GM21390 (cell line): ENCODE data around the gene GNE.
A peak's percentile ranks its signal among the peaks of the same experiment; 100 is the strongest.
"Not testable (repeated sequence)": the region's sequence is repeated elsewhere in the genome, so short reads cannot be mapped to it uniquely, and the experiment has no call there.

Experiments
- ATAC-seq: cut with Tn5 transposase; IDR thresholded peaks from one replicate; pipeline ENCODE4 v1.9.1; 2021; ENCODE audit not compliant: unreplicated experiment

GNE gene, protein sequence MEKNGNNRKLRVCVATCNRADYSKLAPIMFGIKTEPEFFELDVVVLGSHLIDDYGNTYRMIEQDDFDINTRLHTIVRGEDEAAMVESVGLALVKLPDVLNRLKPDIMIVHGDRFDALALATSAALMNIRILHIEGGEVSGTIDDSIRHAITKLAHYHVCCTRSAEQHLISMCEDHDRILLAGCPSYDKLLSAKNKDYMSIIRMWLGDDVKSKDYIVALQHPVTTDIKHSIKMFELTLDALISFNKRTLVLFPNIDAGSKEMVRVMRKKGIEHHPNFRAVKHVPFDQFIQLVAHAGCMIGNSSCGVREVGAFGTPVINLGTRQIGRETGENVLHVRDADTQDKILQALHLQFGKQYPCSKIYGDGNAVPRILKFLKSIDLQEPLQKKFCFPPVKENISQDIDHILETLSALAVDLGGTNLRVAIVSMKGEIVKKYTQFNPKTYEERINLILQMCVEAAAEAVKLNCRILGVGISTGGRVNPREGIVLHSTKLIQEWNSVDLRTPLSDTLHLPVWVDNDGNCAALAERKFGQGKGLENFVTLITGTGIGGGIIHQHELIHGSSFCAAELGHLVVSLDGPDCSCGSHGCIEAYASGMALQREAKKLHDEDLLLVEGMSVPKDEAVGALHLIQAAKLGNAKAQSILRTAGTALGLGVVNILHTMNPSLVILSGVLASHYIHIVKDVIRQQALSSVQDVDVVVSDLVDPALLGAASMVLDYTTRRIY

DNA sequence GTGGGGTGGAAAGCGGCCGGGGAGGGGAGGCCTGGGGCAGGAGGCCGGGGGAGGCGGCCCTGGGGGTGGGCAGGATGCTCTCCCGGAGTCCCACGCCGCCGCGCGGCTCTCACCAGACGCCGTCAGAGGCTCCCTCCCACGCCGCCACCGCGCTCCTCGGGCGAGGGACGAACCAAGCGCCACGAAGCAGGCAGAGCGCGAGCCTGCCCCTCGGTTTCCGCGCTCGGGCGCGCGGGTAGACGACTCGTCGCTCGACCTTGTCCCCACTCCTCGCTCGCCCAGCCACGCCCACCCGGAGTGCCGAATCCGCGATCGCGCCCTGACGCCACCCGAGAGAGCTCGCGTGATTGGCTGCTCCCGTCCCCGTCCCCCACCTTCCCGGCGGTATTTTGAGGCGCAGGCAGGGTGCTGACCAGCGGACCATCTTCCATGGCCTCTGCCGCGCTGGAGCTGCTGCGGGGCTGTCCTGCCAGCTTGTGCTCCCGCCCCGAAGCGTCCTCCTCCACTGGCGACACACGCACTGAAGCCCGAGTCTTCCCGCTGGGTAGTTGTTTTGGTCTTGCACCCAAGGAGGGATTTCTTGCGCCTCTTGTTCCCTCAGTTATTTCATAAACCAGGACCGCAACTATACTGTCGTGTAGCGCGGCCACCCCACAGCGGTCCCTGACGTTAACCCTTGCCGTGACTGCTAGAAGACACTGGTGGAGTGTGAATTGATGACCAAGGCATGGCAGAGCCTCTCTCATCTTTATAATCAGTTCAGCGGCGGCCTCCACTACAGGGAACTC is at the start of gene GNE:
TSS of gene GNE (minus strand) at position 241 of the 788 bp plus-strand sequence. CDS start 9,093 bp downstream, outside the sequence.
- ATAC-seq, result peak; percentile 90

- no peak for ATAC-seq
Measured at GRCh38 chr9:36306471-36307306, 48.4 kb upstream of the GNE start.

GRCh38 chr9:36304366-36304765 is 46.1 kb upstream of the GNE start:
- not testable (repeated sequence) for ATAC-seq

- no peak for ATAC-seq
Measured at GRCh38 chr9:36301227-36301626, 43.0 kb upstream of the GNE start.

DNA sequence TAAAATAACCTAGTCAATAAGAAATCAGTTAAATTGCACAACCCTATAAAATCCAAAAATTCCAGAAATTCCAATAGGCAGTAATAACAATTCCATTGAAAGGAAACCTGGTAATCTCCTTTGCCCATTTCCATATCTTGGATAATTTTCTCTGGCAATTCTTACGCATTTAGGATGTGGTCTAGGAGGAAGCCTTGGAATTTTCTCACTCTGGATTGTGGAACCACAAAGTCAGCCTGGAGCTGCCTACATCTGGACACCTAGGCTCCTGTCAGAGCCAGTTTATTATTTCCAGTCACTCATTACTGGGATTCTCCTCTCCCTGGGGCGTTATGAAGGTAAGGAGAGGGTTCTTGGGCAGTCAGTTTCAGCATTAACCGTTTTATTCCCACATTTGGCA is 40.3 kb upstream of the GNE start:
- no peak for ATAC-seq

GRCh38 chr9:36297798-36298197 is 39.5 kb upstream of the GNE start:
- no peak for ATAC-seq

DNA sequence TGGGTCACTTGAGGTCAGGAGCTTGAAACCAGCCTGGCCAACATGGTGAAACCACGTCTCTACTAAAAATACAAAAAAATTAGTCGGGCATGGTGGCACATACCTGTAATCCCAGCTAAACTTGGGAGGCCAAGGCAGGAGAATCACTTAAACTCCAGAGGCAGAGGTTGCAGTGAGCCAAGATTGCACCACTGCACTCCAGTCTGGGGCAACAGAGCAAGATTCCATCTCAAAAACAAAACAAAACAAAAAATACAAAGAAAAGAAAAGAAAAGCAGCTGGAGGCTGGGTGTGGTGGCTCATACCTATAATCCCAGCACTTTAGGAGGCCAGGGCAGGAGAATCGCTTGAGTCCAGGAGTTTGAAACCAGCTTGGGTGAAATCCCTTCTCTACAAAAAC is 36.7 kb upstream of the GNE start:
- ATAC-seq, result not testable (repeated sequence)

- ATAC-seq, result no peak
Measured at GRCh38 chr9:36293918-36294317, 35.7 kb upstream of the GNE start.

DNA sequence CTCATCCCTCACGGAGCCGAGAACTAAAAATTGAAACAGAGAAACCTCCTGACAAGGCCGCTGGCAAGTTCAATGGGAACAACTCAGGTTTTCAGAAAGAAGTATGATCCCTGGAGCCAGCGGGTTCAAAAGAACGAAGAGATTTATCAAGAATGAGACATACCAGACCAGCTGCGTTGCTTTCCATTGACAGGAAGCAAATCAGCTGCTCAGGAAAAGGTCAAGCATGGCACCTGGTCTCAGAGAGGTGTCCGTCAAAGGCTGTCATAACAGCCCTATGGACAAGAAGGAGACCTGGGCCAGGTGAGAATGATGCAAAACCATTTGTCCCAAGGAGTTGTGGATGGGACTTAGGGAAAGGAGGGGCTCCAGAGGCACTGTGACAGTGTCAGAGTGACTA is 34.9 kb upstream of the GNE start:
- ATAC-seq, result no peak

GRCh38 chr9:36292641-36293040 is 34.4 kb upstream of the GNE start:
- no peak for ATAC-seq

DNA sequence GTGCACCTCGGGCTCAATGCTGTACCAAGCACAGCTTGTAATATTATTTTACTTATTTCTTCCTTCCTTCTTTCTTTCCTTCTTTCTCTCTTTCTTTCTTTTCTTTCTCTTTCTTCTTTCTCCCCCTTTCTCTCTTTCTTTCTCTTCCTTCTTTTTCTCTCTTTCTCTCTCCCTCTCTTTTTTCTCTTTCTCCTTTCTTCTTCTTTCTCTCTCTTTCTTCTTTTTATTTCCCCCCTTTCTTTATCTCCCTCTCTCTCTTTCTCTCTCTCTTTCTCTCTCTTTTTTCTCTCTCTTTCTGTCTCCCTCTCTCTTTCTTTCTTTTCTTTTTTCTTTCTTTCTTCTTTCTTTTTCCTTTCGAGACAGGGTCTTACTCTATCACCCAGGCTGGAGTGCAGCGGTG is 32.7 kb upstream of the GNE start:
- ATAC-seq, result no peak

- ATAC-seq, result no peak
Measured at GRCh38 chr9:36289836-36290435, 31.7 kb upstream of the GNE start.

DNA sequence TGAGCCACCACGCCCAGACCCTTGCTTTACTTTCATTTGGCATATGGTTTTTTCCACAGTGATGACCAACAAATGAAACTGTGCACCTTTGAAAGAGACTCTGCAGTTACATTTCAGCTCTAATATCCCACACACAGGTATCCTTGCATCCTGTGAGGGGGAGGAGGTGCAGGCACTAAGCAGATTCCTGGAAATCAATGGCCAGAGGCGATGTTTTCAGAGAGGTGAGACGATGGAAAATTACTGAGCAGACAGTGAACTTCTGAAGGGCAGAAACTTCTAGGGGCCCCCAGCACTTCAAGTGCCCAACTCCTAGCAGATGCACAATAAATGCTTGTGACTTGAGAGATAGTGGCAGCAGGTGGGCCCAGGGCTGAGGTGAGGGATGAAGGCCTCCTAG is 29.8 kb upstream of the GNE start:
- ATAC-seq, result no peak

- ATAC-seq, result no peak
Measured at GRCh38 chr9:36286388-36286787, 28.1 kb upstream of the GNE start.

DNA sequence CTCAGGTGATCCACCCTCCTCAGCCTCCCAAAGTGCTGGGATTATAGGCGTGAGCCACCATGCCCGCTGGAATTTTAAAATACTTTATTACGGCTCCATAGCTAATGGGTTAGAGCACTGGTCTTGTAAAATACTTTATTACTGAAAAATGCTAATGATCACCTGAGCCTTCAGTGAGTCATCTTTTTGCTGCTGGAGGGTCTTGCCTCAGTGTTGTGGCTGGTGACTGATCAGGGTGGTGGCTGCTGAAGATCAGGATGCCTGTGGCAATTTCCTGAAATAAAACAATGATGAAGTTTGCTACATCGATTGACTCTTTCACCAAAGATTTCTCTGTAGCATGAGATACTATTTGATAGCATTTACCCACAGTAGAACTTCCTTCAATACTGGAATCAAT is 26.0 kb upstream of the GNE start:
- no peak for ATAC-seq

DNA sequence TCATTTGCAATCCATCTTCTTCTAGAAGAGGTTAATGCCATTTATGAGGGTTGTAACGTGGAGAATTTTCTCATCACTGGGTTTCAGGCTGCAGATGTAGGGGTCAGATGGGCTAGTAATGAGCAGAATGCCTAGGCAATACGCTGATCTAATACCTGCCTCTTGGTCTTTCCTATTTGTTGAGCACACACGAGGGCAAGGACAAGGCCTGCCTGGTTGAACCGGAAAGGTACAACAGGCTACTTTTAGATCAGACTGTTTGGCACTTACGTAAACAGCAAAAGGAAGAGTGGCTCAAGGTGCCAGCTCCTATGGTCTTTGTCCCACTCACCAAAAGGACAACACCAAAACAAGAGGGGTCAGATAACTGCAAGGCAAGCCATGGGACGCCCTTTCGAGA is 24.0 kb upstream of the GNE start:
- ATAC-seq, result no peak

DNA sequence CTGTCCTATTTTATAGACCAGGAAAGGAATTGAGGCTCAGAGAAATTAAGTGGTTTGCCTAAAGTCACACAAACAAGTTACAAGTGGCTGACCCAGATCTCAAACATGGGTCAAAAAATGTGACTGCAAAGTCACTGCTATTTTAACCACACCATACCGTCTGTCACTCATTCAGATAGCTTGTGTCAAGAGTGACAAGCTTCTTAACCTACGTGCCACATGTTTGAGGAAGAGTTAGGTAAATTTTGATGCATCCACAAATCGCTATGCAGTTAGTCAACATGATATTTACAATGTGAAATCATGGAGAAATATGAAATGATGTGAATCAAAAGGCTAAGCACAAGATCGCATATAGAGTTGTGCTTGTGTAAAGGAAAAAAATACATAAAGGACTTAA is 22.7 kb upstream of the GNE start:
- no peak for ATAC-seq

- no peak for ATAC-seq
Measured at GRCh38 chr9:36278243-36278642, 20.0 kb upstream of the GNE start.

DNA sequence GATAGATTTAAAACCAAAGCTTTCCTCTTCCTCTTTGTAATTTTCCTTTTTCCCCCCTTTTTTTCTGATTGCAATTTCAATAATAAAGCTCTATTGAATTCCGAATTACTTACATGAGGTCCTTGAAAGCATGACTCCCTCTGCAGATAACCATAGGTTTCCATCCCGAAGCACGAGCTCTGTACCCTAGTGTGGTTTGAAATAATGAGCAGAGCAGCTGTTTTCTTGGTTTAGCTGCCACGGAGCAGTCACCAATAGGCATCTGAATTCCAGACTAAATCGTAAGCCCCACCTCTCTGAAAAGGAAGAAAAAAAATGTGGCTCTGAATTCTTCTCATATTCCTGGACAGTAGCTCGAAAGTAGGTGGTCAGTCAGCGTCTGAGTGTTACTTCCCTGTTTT is 18.5 kb upstream of the GNE start:
- ATAC-seq, result no peak

GRCh38 chr9:36276254-36276653 is 18.0 kb upstream of the GNE start:
- no peak for ATAC-seq
